Measurements from ENCODE around the gene JUND. TPM values are rescaled to one million over a fixed set of nuclear protein-coding genes. Genes with fewer than 3 reads are reported as not detected.
"Not testable (repeated sequence)": the region's sequence is repeated elsewhere in the genome, so short reads cannot be mapped to it uniquely, and the experiment has no call there.

JUND gene
- total and polyA plus RNA-seq, 4 donors: 161 to 290 (median 207) TPM

DNA sequence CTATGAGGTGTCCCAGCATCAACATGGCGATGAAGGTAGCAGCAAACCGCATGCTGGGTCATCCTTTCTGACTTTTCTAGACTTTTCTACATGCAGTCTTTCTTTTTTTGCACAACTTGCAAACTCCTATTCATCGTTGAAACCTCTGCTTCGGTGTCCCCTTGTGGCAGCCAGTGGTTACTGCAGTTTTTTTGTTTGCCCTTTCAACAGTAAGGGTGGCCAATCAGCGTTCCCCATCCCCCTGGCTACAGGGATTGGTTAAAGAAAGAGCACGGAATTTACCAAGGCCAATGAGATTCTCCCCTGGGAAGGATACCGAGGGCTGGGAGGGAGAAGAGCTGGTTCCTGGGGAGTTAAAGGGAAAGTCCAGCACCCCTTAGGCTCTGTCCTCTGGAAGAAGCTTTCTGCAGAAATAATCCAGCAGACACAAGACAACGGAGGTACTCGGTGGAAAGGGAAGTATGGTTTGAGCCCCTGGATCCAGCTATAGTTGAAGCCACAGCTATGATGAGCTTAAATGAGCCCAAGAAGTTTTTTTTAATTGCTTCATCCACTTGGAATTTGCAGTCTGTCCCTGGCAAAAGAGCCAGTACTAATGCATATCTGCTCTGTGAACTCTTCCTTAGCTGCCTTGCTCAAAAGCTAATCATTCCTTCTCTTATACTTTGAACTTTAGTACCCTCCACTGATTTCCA lies 47.1 kb upstream of the JUND start:
- Histone ChIP-seq H3K9me3 (ENCODE audit: control insufficient read depth in 4 of 4, insufficient read depth in 3 of 4, low read length in 3 of 4) (no peaks in the 10 kb centered on the region), H3K9ac (ENCODE audit: insufficient read depth in 1 of 2, low read length in 2 of 2) (peak overlapping the region in 1 of 2 donors; percentile 85), H3K27me3 (ENCODE audit: control insufficient read depth in 3 of 3, insufficient read depth in 3 of 3, low read length in 2 of 3) (no peaks in the 10 kb centered on the region), H3K4me1 (ENCODE audit: control insufficient read depth in 5 of 5, insufficient read depth in 5 of 5, low read length in 5 of 5) (peaks cover 0 to 14% (median 1%) of the 10 kb centered on the region in 5 donors), H3K4me3 (no peak overlapping the region), H3K36me3 (ENCODE audit: control insufficient read depth in 4 of 4, insufficient read depth in 4 of 4, low read length in 4 of 4) (no peaks in the 10 kb centered on the region), H3K27ac (ENCODE audit: low read depth in 1 of 2, low read length in 1 of 2) (peak overlapping the region; percentile 55 to 65)
- ATAC-seq (ENCODE audit: insufficient read depth, low FRiP score) (peak; percentile 98), DNase-seq (peak; percentile 96 to 99 (median 99))
- 2 to 3% methylated on average over 9 of the region's 9 CpGs for WGBS, 2 donors
- TF ChIP-seq, protein P1, sequence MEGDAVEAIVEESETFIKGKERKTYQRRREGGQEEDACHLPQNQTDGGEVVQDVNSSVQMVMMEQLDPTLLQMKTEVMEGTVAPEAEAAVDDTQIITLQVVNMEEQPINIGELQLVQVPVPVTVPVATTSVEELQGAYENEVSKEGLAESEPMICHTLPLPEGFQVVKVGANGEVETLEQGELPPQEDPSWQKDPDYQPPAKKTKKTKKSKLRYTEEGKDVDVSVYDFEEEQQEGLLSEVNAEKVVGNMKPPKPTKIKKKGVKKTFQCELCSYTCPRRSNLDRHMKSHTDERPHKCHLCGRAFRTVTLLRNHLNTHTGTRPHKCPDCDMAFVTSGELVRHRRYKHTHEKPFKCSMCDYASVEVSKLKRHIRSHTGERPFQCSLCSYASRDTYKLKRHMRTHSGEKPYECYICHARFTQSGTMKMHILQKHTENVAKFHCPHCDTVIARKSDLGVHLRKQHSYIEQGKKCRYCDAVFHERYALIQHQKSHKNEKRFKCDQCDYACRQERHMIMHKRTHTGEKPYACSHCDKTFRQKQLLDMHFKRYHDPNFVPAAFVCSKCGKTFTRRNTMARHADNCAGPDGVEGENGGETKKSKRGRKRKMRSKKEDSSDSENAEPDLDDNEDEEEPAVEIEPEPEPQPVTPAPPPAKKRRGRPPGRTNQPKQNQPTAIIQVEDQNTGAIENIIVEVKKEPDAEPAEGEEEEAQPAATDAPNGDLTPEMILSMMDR (IDR thresholded peaks at IDR 0.05; ENCODE audit: control extremely low read depth, extremely low read depth): peak; percentile 95

DNA sequence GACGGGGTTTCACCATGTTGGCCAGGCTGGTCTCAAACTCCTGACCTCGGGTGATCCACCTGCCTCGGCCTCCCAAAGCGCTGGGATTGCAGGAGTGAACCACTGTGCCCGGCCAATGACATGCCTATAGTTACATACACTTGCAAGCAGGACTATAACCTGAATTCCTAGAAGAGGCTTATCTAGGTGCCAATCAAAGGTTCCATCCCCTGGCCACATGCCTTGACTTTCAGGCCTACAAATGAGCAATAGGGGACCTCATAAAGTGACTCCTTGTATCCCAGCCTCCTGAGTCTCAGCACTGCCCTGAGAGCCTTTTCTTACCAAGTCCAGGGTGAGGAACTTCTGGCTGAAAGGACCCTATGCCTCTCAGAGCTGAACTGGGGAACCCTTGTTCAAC lies 45.4 kb upstream of the JUND start:
- Histone ChIP-seq H3K36me3 (ENCODE audit: control insufficient read depth in 4 of 4, insufficient read depth in 4 of 4, low read length in 4 of 4) (no peaks in the 10 kb centered on the region), H3K9me3 (ENCODE audit: control insufficient read depth in 4 of 4, insufficient read depth in 3 of 4, low read length in 3 of 4) (no peaks in the 10 kb centered on the region), H3K4me1 (ENCODE audit: control insufficient read depth in 5 of 5, insufficient read depth in 5 of 5, low read length in 5 of 5) (peaks cover 2 to 26% (median 6%) of the 10 kb centered on the region in 5 donors), H3K9ac (ENCODE audit: insufficient read depth in 1 of 2, low read length in 2 of 2) (no peak overlapping the region), H3K27ac (ENCODE audit: low read depth in 1 of 2, low read length in 1 of 2) (no peak overlapping the region), H3K27me3 (ENCODE audit: control insufficient read depth in 3 of 3, insufficient read depth in 3 of 3, low read length in 2 of 3) (no peaks in the 10 kb centered on the region), H3K4me3 (no peak overlapping the region)
- 91 to 93% methylated on average over 5 of the region's 5 CpGs for WGBS, 2 donors
- TF ChIP-seq, protein P1 (IDR thresholded peaks at IDR 0.05; ENCODE audit: control extremely low read depth, extremely low read depth): no peak
- DNase-seq (no peak), ATAC-seq (ENCODE audit: insufficient read depth, low FRiP score) (no peak)

DNA sequence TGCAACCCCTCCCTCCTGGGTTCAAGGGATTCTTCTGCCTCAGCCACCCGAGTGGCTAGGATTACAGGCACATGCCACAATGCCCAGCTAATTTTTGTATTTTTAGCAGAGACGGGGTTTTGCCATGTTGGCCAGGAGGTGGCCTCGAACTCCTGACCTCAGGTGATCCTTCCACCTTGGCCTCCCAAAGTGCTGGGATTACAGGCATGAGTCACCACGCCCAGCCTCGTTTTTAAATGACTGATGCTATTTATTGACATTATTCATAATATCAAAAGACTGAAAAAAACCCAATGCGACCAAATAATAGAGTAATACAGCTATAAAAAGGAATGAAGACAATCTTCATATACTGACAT lies 42.9 kb upstream of the JUND start:
- H3K4me3 ChIP-seq; ATAC-seq (ENCODE audit: insufficient read depth, low FRiP score): not testable (repeated sequence)
- WGBS, 2 donors: 57 to 59% methylated on average over 6 of the region's 6 CpGs

DNA sequence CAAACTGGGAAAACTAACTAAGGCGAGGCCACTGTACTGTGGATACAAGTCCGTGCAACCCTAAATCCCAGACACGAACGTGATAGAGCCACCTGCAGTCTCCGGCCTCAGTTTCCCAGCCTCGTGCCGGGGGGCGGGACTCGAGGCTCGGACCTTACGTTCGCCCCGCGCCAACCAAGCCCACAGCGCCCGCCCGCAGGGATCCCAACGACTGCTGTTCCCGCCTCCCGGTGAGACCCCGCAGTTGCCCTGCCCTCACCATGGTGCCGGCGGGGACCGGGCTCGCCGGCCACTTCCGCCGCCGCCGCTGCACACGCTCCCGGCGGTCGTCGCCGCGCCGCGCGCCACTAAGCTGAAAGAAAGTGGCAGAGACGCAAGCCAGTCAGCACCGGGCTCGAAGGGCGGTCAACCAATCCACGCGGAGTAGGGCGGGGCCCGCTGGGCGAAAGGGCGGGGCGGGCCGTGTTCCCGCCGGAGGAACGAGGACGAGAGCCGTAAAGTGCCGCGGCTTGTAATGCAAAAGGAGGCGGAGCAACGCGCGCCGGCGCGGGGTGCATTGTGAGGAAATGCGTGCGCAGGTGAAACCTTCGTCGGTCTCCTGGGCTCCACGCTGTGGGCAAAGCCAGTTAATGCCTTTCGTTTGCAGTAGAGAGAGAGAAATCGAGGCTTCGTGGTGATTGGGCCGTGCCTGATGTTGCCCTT lies 41.5 kb upstream of the JUND start, which contains the start of gene LSM4:
LSM4 (minus strand) TSS at position 318 of the 702 bp plus-strand sequence; CDS start at position 262, 56 bp downstream.
- peak; percentile 98 to 99 (median 99) for DNase-seq
- TF ChIP-seq, protein P1 (IDR thresholded peaks at IDR 0.05; ENCODE audit: control extremely low read depth, extremely low read depth): peak; percentile 6
- H3K9ac ChIP-seq (ENCODE audit: insufficient read depth in 1 of 2, low read length in 2 of 2): peak within 1 kb of the TSS; percentile 91 to 98
- no peaks in the 10 kb centered on the region for H3K27me3 ChIP-seq (ENCODE audit: control insufficient read depth in 3 of 3, insufficient read depth in 3 of 3, low read length in 2 of 3)
- peak within 1 kb of the TSS; percentile 93 to 98 for H3K27ac ChIP-seq (ENCODE audit: low read depth in 1 of 2, low read length in 1 of 2)
- H3K4me3 ChIP-seq: peak within 1 kb of the TSS; percentile 78
- no peaks in the 10 kb centered on the region for H3K36me3 ChIP-seq (ENCODE audit: control insufficient read depth in 4 of 4, insufficient read depth in 4 of 4, low read length in 4 of 4)
- peaks cover 4 to 28% (median 15%) of the 10 kb centered on the region in 5 donors for H3K4me1 ChIP-seq (ENCODE audit: control insufficient read depth in 5 of 5, insufficient read depth in 5 of 5, low read length in 5 of 5)
- no peaks in the 10 kb centered on the region for H3K9me3 ChIP-seq (ENCODE audit: control insufficient read depth in 4 of 4, insufficient read depth in 3 of 4, low read length in 3 of 4)
- WGBS, 2 donors: 0% methylated on average over 71 to 75 of the region's 75 CpGs
- ATAC-seq (ENCODE audit: insufficient read depth, low FRiP score): peak; percentile 97

More for the DNA sequence above, 42.9 kb upstream of the JUND start:
- H3K9ac ChIP-seq (ENCODE audit: insufficient read depth in 1 of 2, low read length in 2 of 2); H3K36me3 ChIP-seq (ENCODE audit: control insufficient read depth in 4 of 4, insufficient read depth in 4 of 4, low read length in 4 of 4); H3K27me3 ChIP-seq (ENCODE audit: control insufficient read depth in 3 of 3, insufficient read depth in 3 of 3, low read length in 2 of 3); H3K9me3 ChIP-seq (ENCODE audit: control insufficient read depth in 4 of 4, insufficient read depth in 3 of 4, low read length in 3 of 4); DNase-seq: not testable (repeated sequence)
- Histone ChIP-seq H3K4me1 (ENCODE audit: control insufficient read depth in 5 of 5, insufficient read depth in 5 of 5, low read length in 5 of 5) (peaks cover 4 to 36% (median 15%) of the 10 kb centered on the region in 5 donors), H3K27ac (ENCODE audit: low read depth in 1 of 2, low read length in 1 of 2) (peak overlapping the region in 1 of 2 donors; percentile 93)
